Measurements from ENCODE around the gene BMAL2.

The BMAL2 gene

DNA sequence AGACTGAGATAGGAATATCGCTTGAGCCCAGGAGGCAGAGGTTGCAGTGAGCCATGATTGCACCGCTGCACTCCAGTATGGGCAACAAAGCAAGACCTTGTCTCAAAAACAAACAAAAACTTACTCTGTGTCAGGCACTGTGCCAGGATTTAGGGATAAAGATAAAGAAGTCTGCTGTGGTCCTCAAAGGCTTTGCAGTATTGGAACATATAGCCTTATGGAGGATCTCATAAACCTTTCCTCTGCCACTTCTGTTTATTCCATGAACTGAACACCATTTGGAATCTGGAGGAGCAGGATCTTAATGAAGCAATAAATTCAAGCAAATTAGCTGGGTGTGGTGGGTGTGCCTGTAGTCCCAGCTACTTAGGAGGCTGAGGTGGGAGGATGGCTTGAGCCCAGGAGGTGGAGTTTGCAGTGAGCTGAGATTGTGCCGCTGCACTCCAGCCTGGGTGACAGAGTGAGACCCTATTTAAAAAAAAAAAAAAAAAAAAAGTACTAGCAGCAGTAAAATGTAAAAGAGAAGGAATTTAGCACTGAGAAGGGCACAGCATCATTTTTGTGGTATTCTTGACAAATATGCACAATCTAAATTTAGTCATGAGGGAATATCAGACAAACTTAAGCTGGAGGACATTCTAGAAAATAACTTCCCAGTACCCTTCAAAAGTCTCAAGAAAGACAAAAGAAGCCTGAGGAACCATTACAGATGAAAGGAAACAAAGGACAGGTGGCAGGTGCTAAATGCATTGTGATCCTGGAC lies 27.1 kb downstream of the BMAL2 start:
- DNase-seq: no peak

GRCh38 chr12:27361372-27361771 lies 28.7 kb downstream of the BMAL2 start:
- DNase-seq: no peak

DNA sequence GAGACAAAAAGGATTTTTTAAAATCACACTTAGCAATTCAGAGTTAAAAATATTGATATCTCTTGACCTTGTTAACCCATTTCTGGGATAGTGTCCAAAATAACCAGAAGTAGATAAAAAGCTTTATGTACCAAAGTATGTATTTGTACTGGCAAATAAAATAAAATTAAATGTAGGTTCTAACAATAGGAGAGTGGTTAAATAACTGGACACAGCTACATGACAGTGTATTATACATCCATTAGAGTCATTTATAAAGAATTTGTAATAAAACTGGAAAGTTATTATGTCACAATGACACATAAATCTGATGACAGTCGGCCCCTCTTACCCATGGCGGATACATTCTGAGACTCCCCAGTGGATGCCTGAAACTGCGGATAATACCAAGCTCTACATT lies 34.0 kb downstream of the BMAL2 start:
- DNase-seq: no peak

DNA sequence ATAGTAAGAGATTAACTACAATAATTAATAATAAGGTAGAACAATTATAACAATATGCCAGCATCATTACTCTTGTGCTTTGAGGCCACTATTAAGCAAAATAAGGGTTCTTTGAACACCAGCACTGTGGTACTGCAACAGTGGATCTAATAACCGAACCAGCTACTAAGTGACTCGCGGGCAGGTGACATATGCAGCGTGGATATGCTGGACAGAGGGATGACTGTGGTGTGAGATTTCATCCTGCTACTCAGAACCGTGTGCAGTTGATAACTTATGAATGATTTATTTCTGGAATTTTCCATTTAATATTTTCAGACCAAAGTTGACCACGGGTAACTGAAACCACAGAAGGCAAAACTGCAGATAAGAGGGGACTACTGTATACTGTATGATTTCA lies 34.4 kb downstream of the BMAL2 start:
- no peak for DNase-seq

GRCh38 chr12:27382171-27382795 lies 49.6 kb downstream of the BMAL2 start:
- DNase-seq: no peak

Measured in stimulated activated CD4-positive, alpha-beta T cell treated with anti-CD3 and anti-CD28 coated beads, Interleukin-4, amount 100 ng/mL, for 24 hours (primary cell).